HG03575 (cell line): Measurements from ENCODE around the gene CENPM.

Experiments used
- ATAC-seq: cut with Tn5 transposase; IDR thresholded peaks from one replicate; pipeline ENCODE4 v1.9.1; 2021; ENCODE audit not compliant: unreplicated experiment, insufficient number of reproducible peaks, low FRiP score; ENCODE audit errors: extremely low read depth

CENPM gene

GRCh38 chr22:41946629-41947423, at the start of gene CENPM:
Gene CENPM (minus strand): TSS chr22:41947152. CDS start chr22:41947076, 76 bp downstream.
- no peak for ATAC-seq

- ATAC-seq = no peak
These were observed 48.3 kb upstream of the CENPM start for GRCh38 chr22:41995211-41995610.

- ATAC-seq = no peak
These were observed 45.5 kb upstream of the CENPM start for GRCh38 chr22:41992496-41992895.

GRCh38 chr22:41991111-41991510, 44.2 kb upstream of the CENPM start:
- no peak for ATAC-seq

GRCh38 chr22:41989246-41989645, 42.3 kb upstream of the CENPM start:
- ATAC-seq = no peak

- ATAC-seq = no peak
These were observed 40.3 kb upstream of the CENPM start for GRCh38 chr22:41987276-41987675.

GRCh38 chr22:41983513-41984405, 36.8 kb upstream of the CENPM start:
- no peak for ATAC-seq

GRCh38 chr22:41982865-41983264, 35.9 kb upstream of the CENPM start:
- ATAC-seq = no peak

GRCh38 chr22:41979423-41980250, 32.7 kb upstream of the CENPM start:
- no peak for ATAC-seq

GRCh38 chr22:41978732-41979131, 31.8 kb upstream of the CENPM start:
- ATAC-seq = no peak

GRCh38 chr22:41976961-41977566, 30.1 kb upstream of the CENPM start:
- no peak for ATAC-seq

GRCh38 chr22:41976070-41976901, 29.3 kb upstream of the CENPM start:
- ATAC-seq = no peak

- ATAC-seq = no peak
These were observed 28.5 kb upstream of the CENPM start for GRCh38 chr22:41975299-41976069.

- no peak for ATAC-seq
These were observed 27.8 kb upstream of the CENPM start for GRCh38 chr22:41974691-41975290.

GRCh38 chr22:41971431-41971830, 24.5 kb upstream of the CENPM start:
- ATAC-seq = no peak

GRCh38 chr22:41970601-41971000, 23.6 kb upstream of the CENPM start:
- ATAC-seq = no peak

- no peak for ATAC-seq
These were observed 22.2 kb upstream of the CENPM start, which contains the start of gene SEPTIN3 for GRCh38 chr22:41969110-41969646. Gene SEPTIN3 (plus strand): TSS chr22:41969443. CDS start chr22:41971493, 2,050 bp downstream.
